ENCODE measurements around the gene PDCD1LG2. TPM values are rescaled to one million over a fixed set of nuclear protein-coding genes. Genes with fewer than 3 reads are reported as not detected.

The PDCD1LG2 gene
- total RNA-seq, 1 experiment from 2014 or later: not detected

DNA sequence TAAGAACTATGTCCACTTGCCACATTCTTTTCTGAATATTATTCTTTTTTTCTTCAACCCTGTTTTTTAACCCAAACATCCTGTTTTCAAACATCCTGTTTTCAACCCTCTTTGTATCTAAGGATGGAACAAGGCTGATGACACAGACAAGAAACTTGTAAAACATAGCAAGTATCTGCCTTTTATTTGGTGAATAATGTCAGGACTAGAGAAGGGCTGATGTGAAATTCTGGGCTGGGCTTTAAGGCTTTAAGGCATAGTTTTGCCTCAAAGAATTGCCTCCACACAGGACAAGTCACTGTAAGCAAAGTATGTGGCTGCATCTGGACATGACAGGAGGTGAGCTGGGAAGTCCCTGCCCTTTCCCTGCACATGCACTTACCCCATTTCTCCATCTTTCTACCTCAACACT is 76.1 kb downstream of the PDCD1LG2 start:
- H3K23ac ChIP-seq (ENCODE audit: insufficient read length, low read depth, low read length): no peak overlapping the region
- no peaks in the 10 kb centered on the region for H4K20me1 ChIP-seq (ENCODE audit: control insufficient read depth, insufficient read depth, insufficient read length)
- Mint-ChIP-seq H3K4me1 (peaks cover 6 to 7% of the 10 kb centered on the region in 2 experiments; a peak in 3 of 4 replicates), H3K36me3 (ENCODE audit: insufficient read depth in 1 of 3, low read depth in 3 of 3) (no peaks in the 10 kb centered on the region), H3K27me3 (ENCODE audit: low read depth) (no peaks in the 10 kb centered on the region; the same call in 1 of the 2 replicates), H3K27ac (no peak overlapping the region), H3K4me3 (no peak overlapping the region), H3K9me3 (no peaks in the 10 kb centered on the region)
- H2AK5ac ChIP-seq (ENCODE audit: insufficient read length, low read length): no peak overlapping the region
- H2BK120ac ChIP-seq (ENCODE audit: low read depth, low read length, poor library complexity, severe bottlenecking): no peak overlapping the region
- H2BK12ac ChIP-seq (ENCODE audit: insufficient read length, low read depth, low read length): no peak overlapping the region
- no peak overlapping the region for H3K27ac ChIP-seq (ENCODE audit: insufficient read length, low read depth, low read length)
- no peak for DNase-seq
- H3K56ac ChIP-seq (ENCODE audit: insufficient read length, low read depth, low read length): no peak overlapping the region
- H4K91ac ChIP-seq (ENCODE audit: insufficient read length, low read depth, low read length): no peak overlapping the region
- no peak overlapping the region for H3K4ac ChIP-seq (ENCODE audit: low read depth, low read length)
- H2BK15ac ChIP-seq (ENCODE audit: low read depth, low read length): no peak overlapping the region
- no peaks in the 10 kb centered on the region for H3K79me1 ChIP-seq (ENCODE audit: insufficient read depth, low read depth, low read length, poor library complexity, severe bottlenecking)
- no peaks in the 10 kb centered on the region for H3K23me2 ChIP-seq (ENCODE audit: insufficient read length, low read depth, low read length, poor library complexity, severe bottlenecking)
- H4K5ac ChIP-seq (ENCODE audit: insufficient read length, low read depth, low read length): no peak overlapping the region
- H2AFZ ChIP-seq (ENCODE audit: low read length): no peak overlapping the region
- no peak overlapping the region for H2BK5ac ChIP-seq (ENCODE audit: insufficient read length, low read length)
- no peaks in the 10 kb centered on the region for H3K79me2 ChIP-seq (ENCODE audit: insufficient read depth, low read length)
- TF ChIP-seq, protein P1, sequence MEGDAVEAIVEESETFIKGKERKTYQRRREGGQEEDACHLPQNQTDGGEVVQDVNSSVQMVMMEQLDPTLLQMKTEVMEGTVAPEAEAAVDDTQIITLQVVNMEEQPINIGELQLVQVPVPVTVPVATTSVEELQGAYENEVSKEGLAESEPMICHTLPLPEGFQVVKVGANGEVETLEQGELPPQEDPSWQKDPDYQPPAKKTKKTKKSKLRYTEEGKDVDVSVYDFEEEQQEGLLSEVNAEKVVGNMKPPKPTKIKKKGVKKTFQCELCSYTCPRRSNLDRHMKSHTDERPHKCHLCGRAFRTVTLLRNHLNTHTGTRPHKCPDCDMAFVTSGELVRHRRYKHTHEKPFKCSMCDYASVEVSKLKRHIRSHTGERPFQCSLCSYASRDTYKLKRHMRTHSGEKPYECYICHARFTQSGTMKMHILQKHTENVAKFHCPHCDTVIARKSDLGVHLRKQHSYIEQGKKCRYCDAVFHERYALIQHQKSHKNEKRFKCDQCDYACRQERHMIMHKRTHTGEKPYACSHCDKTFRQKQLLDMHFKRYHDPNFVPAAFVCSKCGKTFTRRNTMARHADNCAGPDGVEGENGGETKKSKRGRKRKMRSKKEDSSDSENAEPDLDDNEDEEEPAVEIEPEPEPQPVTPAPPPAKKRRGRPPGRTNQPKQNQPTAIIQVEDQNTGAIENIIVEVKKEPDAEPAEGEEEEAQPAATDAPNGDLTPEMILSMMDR (conservative IDR thresholded peaks at IDR 0.05): no peak
- H3K14ac ChIP-seq (ENCODE audit: insufficient read depth, low read length): no peak overlapping the region
- H3K18ac ChIP-seq (ENCODE audit: insufficient read length, low read depth, low read length): no peak overlapping the region
- no peak overlapping the region for H3T11ph ChIP-seq (ENCODE audit: low read length)
- H3K4me2 ChIP-seq (ENCODE audit: insufficient read depth, insufficient read length, low read length): no peak overlapping the region
- no peaks in the 10 kb centered on the region for H3K27me3 ChIP-seq (ENCODE audit: insufficient read depth, low read length)
- no peak overlapping the region for H4K8ac ChIP-seq (replicated peaks; ENCODE audit: insufficient read length, low read depth, low read length)
- H3K9me3 ChIP-seq (ENCODE audit: control insufficient read depth, low read depth, low read length): no peaks in the 10 kb centered on the region
- no peaks in the 10 kb centered on the region for H3K4me1 ChIP-seq (ENCODE audit: insufficient read depth, low read length)
- H2BK20ac ChIP-seq (ENCODE audit: low read depth, low read length, poor library complexity, severe bottlenecking): no peak overlapping the region
- no peak overlapping the region for H3K9ac ChIP-seq (ENCODE audit: extremely low read depth, insufficient read length, low read length)
